ENCODE results near the gene NDOR1.

NDOR1 gene

DNA sequence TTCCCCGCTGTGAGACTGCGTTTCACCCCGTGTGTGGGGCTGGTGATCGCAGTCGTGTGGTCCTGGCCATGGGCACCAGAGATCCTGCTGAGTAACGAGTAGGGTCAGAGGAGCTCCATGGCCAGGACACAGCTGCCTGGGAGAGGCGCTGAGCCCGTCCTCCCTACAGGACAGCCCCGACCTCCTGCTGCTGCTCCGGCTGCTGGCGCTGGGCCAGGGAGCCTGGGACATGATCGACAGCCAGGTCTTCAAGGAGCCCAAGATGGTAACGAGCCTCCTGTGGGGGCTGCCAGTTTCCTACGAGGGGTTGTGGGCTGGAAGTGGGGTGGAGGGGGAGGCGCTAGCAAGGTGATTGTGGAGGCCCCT is 60.6 kb downstream of the NDOR1 start:
- no peak for DNase-seq

All from NCI-H2081 treated with DMSO at 0.1 percent for 48 hours (cell line).